IMR-90 (cell line): ENCODE measurements around the gene TTC39B. TPM values are rescaled to one million over a fixed set of nuclear protein-coding genes. Genes with fewer than 3 reads are reported as not detected.
A peak's percentile ranks its signal among the peaks of the same experiment; 100 is the strongest.

ENCODE experiments used
- ATAC-seq: fragments of 200-7000 bp; cut with Tn5 transposase; 2 replicates; pipeline ENCODE4 v1.9.1; 2020; ENCODE audit warnings: low read depth, mild to moderate bottlenecking, moderate library complexity
- BruUV-seq: library from RNA; stranded (reverse); fragments of 400-500 nt; replicated peaks from 2 replicates; lab custom pipeline; 2021; lab: Mats Ljungman, UMichigan
- CTCF ChIA-PET: fragments of 300-600 bp; formaldehyde crosslinking; extraction: SDS; loops from one replicate; lab custom pipeline; 2021; ENCODE audit warnings: antibody characterized with exemption; lab: Yijun Ruan, JAX
- POLR2A ChIA-PET: fragments of 300-600 bp; sonication (Branson Sonifier 250); formaldehyde crosslinking; loops from one replicate; lab custom pipeline; 2022; ENCODE audit warnings: antibody characterized with exemption; ENCODE audit not compliant: unreplicated experiment; lab: Charles Lee
- DNase-seq: peaks from one replicate; pipeline ENCODE4 v3.0.0; 2013
- H2AFZ ChIP-seq: replicated peaks from 2 replicates; pipeline ENCODE3; 2013; ENCODE audit warnings: low read length, mild to moderate bottlenecking; ENCODE audit not compliant: poor library complexity
- H2AK5ac ChIP-seq: 2 replicates; pipeline ENCODE4 v1.6.1; 2013; ENCODE audit warnings: low read depth, low read length, inconsistent platforms
- H2AK9ac ChIP-seq: replicated peaks from 2 replicates; pipeline ENCODE3; 2013; ENCODE audit warnings: mild to moderate bottlenecking, low read depth, low read length, moderate library complexity; ENCODE audit not compliant: poor library complexity
- H2BK120ac ChIP-seq: 2 replicates; pipeline ENCODE4 v1.6.1; 2013; ENCODE audit warnings: low read depth, low read length, inconsistent platforms
- H2BK15ac ChIP-seq: 3 replicates; pipeline ENCODE4 v1.6.1; 2013; ENCODE audit warnings: low read depth, low read length, inconsistent platforms
- H2BK20ac ChIP-seq: 2 replicates; pipeline ENCODE4 v1.6.1; 2013; ENCODE audit warnings: low read depth, mild to moderate bottlenecking, inconsistent platforms, low read length, moderate library complexity
- H2BK5ac ChIP-seq: 2 replicates; pipeline ENCODE4 v1.6.1; 2013; ENCODE audit warnings: mild to moderate bottlenecking, low read depth, low read length, inconsistent platforms; ENCODE audit not compliant: poor library complexity, severe bottlenecking
- H3K14ac ChIP-seq: replicated peaks from 2 replicates; pipeline ENCODE4 v1.6.1; 2013; ENCODE audit warnings: low read depth, low read length, inconsistent platforms
- H3K18ac ChIP-seq: 2 replicates; pipeline ENCODE4 v1.6.1; 2013; ENCODE audit warnings: low read depth, low read length, control low read depth
- H3K23ac ChIP-seq: 2 replicates; pipeline ENCODE4 v1.6.1; 2013; ENCODE audit warnings: low read depth, low read length, inconsistent platforms
- H3K27ac ChIP-seq: 2 replicates; pipeline ENCODE4 v1.5.1; 2013; ENCODE audit warnings: mild to moderate bottlenecking, control low read depth, low read length; ENCODE audit not compliant: insufficient read depth
- H3K27me3 ChIP-seq: 2 replicates; pipeline ENCODE4 v1.6.1; 2013; ENCODE audit warnings: low read length; ENCODE audit not compliant: control insufficient read depth, insufficient read depth
- H3K36me3 ChIP-seq: 2 replicates; pipeline ENCODE4 v1.6.1; 2013; ENCODE audit warnings: low read length, mixed read lengths; ENCODE audit not compliant: control insufficient read depth, insufficient read depth
- H3K4ac ChIP-seq: 2 replicates; pipeline ENCODE4 v1.6.1; 2013; ENCODE audit warnings: low read depth, low read length, inconsistent platforms
- H3K4me1 ChIP-seq: 2 replicates; pipeline ENCODE4 v1.6.1; 2013; ENCODE audit warnings: low read length, mixed read lengths; ENCODE audit not compliant: control insufficient read depth, insufficient read depth
- H3K4me2 ChIP-seq: 2 replicates; pipeline ENCODE4 v1.6.1; 2013; ENCODE audit warnings: low read depth, mild to moderate bottlenecking, control low read depth, low read length, moderate library complexity
- H3K4me3 ChIP-seq: 2 replicates; pipeline ENCODE4 v1.5.1; 2013; ENCODE audit warnings: low read depth, mild to moderate bottlenecking, control low read depth, low read length, moderate library complexity; ENCODE audit not compliant: insufficient read depth
- H3K56ac ChIP-seq: 2 replicates; pipeline ENCODE4 v1.6.1; 2013; ENCODE audit warnings: low read length, inconsistent platforms; ENCODE audit not compliant: insufficient read depth; ENCODE audit errors: extremely low read depth
- H3K79me1 ChIP-seq, 2 experiments: 2 replicates each; pipeline ENCODE4 v1.6.1; 2013; ENCODE audit warnings: low read length in 2 of 2, inconsistent platforms in 1 of 2, low read depth in 1 of 2
- H3K9ac ChIP-seq: 2 replicates; pipeline ENCODE4 v1.6.1; 2013; ENCODE audit warnings: low read depth, low read length, control low read depth
- H3K9me1 ChIP-seq: 2 replicates; pipeline ENCODE4 v1.6.1; 2013; ENCODE audit warnings: low read length, inconsistent platforms; ENCODE audit not compliant: insufficient read depth
- H3K9me3 ChIP-seq: 2 replicates; pipeline ENCODE4 v1.6.1; 2013; ENCODE audit warnings: low read length; ENCODE audit not compliant: control insufficient read depth, insufficient read depth
- H4K20me1 ChIP-seq: 2 replicates; pipeline ENCODE4 v1.6.1; 2013; ENCODE audit warnings: low read length, inconsistent platforms; ENCODE audit not compliant: insufficient read depth
- H4K5ac ChIP-seq: 2 replicates; pipeline ENCODE4 v1.6.1; 2013; ENCODE audit warnings: mild to moderate bottlenecking, low read depth, low read length, control low read depth
- H4K8ac ChIP-seq, 2 experiments: 2 replicates each; pipeline ENCODE4 v1.6.1; 2013; ENCODE audit warnings: low read depth in 2 of 2, low read length in 2 of 2, control low read depth in 1 of 2, inconsistent platforms in 1 of 2
- H4K91ac ChIP-seq: 2 replicates; pipeline ENCODE4 v1.6.1; 2013; ENCODE audit warnings: low read depth, low read length, inconsistent platforms; ENCODE audit not compliant: insufficient read depth
- BHLHE40 ChIP-seq: fragments of 150-350 bp; IDR thresholded peaks from 2 replicates; pipeline ENCODE4 v1.6.1; 2016; ENCODE audit warnings: mild to moderate bottlenecking, low read depth, low read length
- CEBPB ChIP-seq: IDR thresholded peaks from 2 replicates; pipeline ENCODE4 v1.6.1; 2012; ENCODE audit warnings: low read depth, low read length, improper control_type of control experiment
- CTCF ChIP-seq: conservative IDR thresholded peaks from 2 replicates; pipeline ENCODE4 v1.5.1; 2012; ENCODE audit warnings: mild to moderate bottlenecking, low read depth, low read length, improper control_type of control experiment
- FOS ChIP-seq: fragments of 150-350 bp; IDR thresholded peaks from 2 replicates; pipeline ENCODE4 v1.6.1; 2016; ENCODE audit warnings: low read depth, low read length
- MAFK ChIP-seq: IDR thresholded peaks from 2 replicates; pipeline ENCODE4 v1.6.1; 2012; ENCODE audit warnings: low read depth, low read length, improper control_type of control experiment
- MAZ ChIP-seq: IDR thresholded peaks from 2 replicates; pipeline ENCODE4 v1.6.1; 2012; ENCODE audit warnings: low read depth, mild to moderate bottlenecking, low read length, improper control_type of control experiment, moderate library complexity, borderline replicate concordance
- MXI1 ChIP-seq: IDR thresholded peaks from 2 replicates; pipeline ENCODE4 v1.6.1; 2012; ENCODE audit warnings: low read depth, mild to moderate bottlenecking, low read length, moderate library complexity, borderline replicate concordance
- NFE2L2 ChIP-seq: fragments of 150-350 bp; IDR thresholded peaks from 2 replicates; pipeline ENCODE4 v1.6.1; 2016; ENCODE audit warnings: low read depth, mild to moderate bottlenecking, low read length
- POLR2A ChIP-seq: IDR thresholded peaks from 2 replicates; pipeline ENCODE4 v1.6.1; 2012; ENCODE audit warnings: mild to moderate bottlenecking, low read depth, low read length
- RAD21 ChIP-seq: IDR thresholded peaks from 2 replicates; pipeline ENCODE4 v1.6.1; 2012; ENCODE audit warnings: low read length, improper control_type of control experiment
- RCOR1 ChIP-seq: IDR thresholded peaks from 2 replicates; pipeline ENCODE4 v1.6.1; 2012; ENCODE audit warnings: mild to moderate bottlenecking, low read length, improper control_type of control experiment; ENCODE audit not compliant: insufficient replicate concordance
- RFX5 ChIP-seq: IDR thresholded peaks from 2 replicates; pipeline ENCODE4 v1.8.0; 2012; ENCODE audit warnings: low read depth, mild to moderate bottlenecking, low read length, moderate library complexity
- SMC3 ChIP-seq: fragments of 150-350 bp; IDR thresholded peaks from 2 replicates; pipeline ENCODE4 v1.6.1; 2016; ENCODE audit warnings: low read depth, mild to moderate bottlenecking, antibody characterized with exemption, low read length, moderate library complexity
- USF2 ChIP-seq: fragments of 150-350 bp; IDR thresholded peaks from 2 replicates; pipeline ENCODE4 v1.6.1; 2017; ENCODE audit warnings: mild to moderate bottlenecking, antibody characterized with exemption, low read length, low read depth
- WGBS, 2 experiments: methylation state at CpG; one replicate each; pipeline versions ENCODE4 v1.1.5 to v1.1.7; 2013; ENCODE audit warnings: missing lambda C conversion rate in 2 of 2; ENCODE audit not compliant: insufficient read length in 1 of 2; ENCODE audit errors: extremely low coverage in 2 of 2; 5-methylcytosine and 5-hydroxymethylcytosine counted together
- dilution Hi-C: fragments of 300-500 bp; cut with HindIII; formaldehyde crosslinking; loops from one replicate; pipeline ENCODE4 v1.14.3; 2018; ENCODE audit warnings: low sequenced_read_pairs; ENCODE audit not compliant: unreplicated experiment
- in situ Hi-C: fragments of 300-500 bp; cut with MboI; formaldehyde crosslinking; loops from 3 replicates; pipeline ENCODE4 v1.14.3; 2019; ENCODE audit warnings: low sequenced_read_pairs, inconsistent platforms, mixed read lengths
- intact Hi-C: fragments of 100-400 bp; cut with micrococcal nuclease; formaldehyde crosslinking; loops from 2 replicates; pipeline ENCODE4 v1.10.0; 2022
- polyA plus RNA-seq, 3 experiments: library from polyadenylated mRNA; depleted of rRNA; stranded (reverse); fragments of >200 nt; gene quantifications; 2 replicates each; pipeline ENCODE4 v1.2.3, GENCODE V29; 2012; ENCODE audit warnings: low replicate concordance in 1 of 3
- total RNA-seq: library from RNA; depleted of rRNA; stranded (reverse); fragments of >200 nt; gene quantifications from 2 replicates; pipeline ENCODE4 v1.2.3, GENCODE V29; 2012
- TF ChIP-seq, protein P1 (sequence below): fragments of 150-350 bp; IDR thresholded peaks from 2 replicates; pipeline ENCODE4 v1.6.1; 2016; ENCODE audit warnings: low read depth, mild to moderate bottlenecking, low read length, moderate library complexity, borderline replicate concordance

Gene TTC39B
- total and polyA plus RNA-seq, 2 of the 4 experiments (the other 2 are of a cell fraction): 2.5 to 12.2 TPM

- Histone ChIP-seq H3K36me3 (no peaks in the 10 kb centered on the region), H3K27ac (no peak overlapping the region), H2AK9ac (no peak overlapping the region), H3K9me1 (no peaks in the 10 kb centered on the region), H3K56ac (no peak overlapping the region), H3K27me3 (no peaks in the 10 kb centered on the region), H3K9ac (no peak overlapping the region), H2BK5ac (no peak overlapping the region), H3K23ac (no peak overlapping the region), H3K79me1 (no peaks in the 10 kb centered on the region), H2BK20ac (no peak overlapping the region), H4K5ac (no peak overlapping the region), H2BK15ac (no peak overlapping the region), H3K4me3 (no peak overlapping the region), H2BK120ac (no peak overlapping the region), H2AFZ (no peak overlapping the region), H3K14ac (no peak overlapping the region), H4K8ac (no peak overlapping the region), H3K4me2 (no peak overlapping the region), H2AK5ac (no peak overlapping the region), H4K91ac (no peak overlapping the region), H3K4me1 (no peaks in the 10 kb centered on the region), H3K18ac (no peak overlapping the region), H4K20me1 (no peaks in the 10 kb centered on the region), H3K4ac (no peak overlapping the region), H3K9me3 (no peaks in the 10 kb centered on the region)
- CTCF ChIA-PET: no interaction called here
- BruUV-seq: no TSS peak
- ATAC-seq: no peak
- intact Hi-C loops (no loop called here), dilution Hi-C loops (no loop called here), in situ Hi-C loops (no loop called here)
- peak; percentile 18 for DNase-seq
- 53% methylated on average over 3 of the region's 7 CpGs; no CpG with 5 or more reads in 1 of the 2 experiments for WGBS, 2 experiments
- POLR2A ChIA-PET: no interaction called here
- TF ChIP-seq RFX5 (no peak), NFE2L2 (no peak), MAFK (no peak), CEBPB (no peak), MXI1 (no peak), USF2 (no peak), POLR2A (no peak), FOS (no peak), CTCF (no peak), RAD21 (no peak), BHLHE40 (no peak), RCOR1 (no peak), SMC3 (no peak), MAZ (no peak)
- TF ChIP-seq, protein P1, sequence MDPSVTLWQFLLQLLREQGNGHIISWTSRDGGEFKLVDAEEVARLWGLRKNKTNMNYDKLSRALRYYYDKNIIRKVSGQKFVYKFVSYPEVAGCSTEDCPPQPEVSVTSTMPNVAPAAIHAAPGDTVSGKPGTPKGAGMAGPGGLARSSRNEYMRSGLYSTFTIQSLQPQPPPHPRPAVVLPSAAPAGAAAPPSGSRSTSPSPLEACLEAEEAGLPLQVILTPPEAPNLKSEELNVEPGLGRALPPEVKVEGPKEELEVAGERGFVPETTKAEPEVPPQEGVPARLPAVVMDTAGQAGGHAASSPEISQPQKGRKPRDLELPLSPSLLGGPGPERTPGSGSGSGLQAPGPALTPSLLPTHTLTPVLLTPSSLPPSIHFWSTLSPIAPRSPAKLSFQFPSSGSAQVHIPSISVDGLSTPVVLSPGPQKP: no peak
These were observed 43.1 kb upstream of the TTC39B start for GRCh38 chr9:15349892-15350761.
